A549 (cell line): ENCODE measurements around the gene SHQ1. TPM values are rescaled to one million over a fixed set of nuclear protein-coding genes. Genes with fewer than 3 reads are reported as not detected.

Experiments
- ATAC-seq, 2 experiments: fragments of 200-7000 bp in 1 of 2; fragments of >200 bp in 1 of 2; cut with Nextera tagmentation in 1 of 2; cut with Tn5 transposase in 1 of 2; 3 replicates each; pipeline versions ENCODE4 v1.8.0 to v1.9.1; 2018 to 2020; ENCODE audit warnings: mild to moderate bottlenecking in 1 of 2, moderate library complexity in 1 of 2
- CTCF ChIA-PET: fragments of 300-600 bp; sonication (Branson Sonifier 250); formaldehyde crosslinking; extraction: SDS; loops from one replicate; lab custom pipeline; 2021; ENCODE audit warnings: antibody characterized with exemption, inconsistent platforms; lab: Yijun Ruan, JAX
- POLR2A ChIA-PET: fragments of 350-600 bp; formaldehyde crosslinking; extraction: SDS; loops from one replicate; lab custom pipeline; 2021; ENCODE audit warnings: antibody characterized with exemption, inconsistent platforms; lab: Yijun Ruan, JAX
- DNase-seq, 2 experiments: peaks; one replicate each; pipeline versions ENCODE4 v3.0.0 to v3.0.0-alpha.2; 2011 to 2016; ENCODE audit warnings: low read depth in 1 of 2, low spot score in 1 of 2
- FAIRE-seq: peaks from 2 replicates; lab custom pipeline; 2011; peaks lifted over from hg19 to GRCh38; lab: Jason Lieb, UNC
- H3K27ac ChIP-seq, 2 experiments: fragments of >200 bp; sonication (Bioruptor Twin); formaldehyde crosslinking; 3 replicates each; pipeline ENCODE4 v1.5.1; 2016 to 2017
- H3K4me1 ChIP-seq: fragments of >200 bp; sonication (Bioruptor Twin); formaldehyde crosslinking; 3 replicates; pipeline ENCODE4 v1.6.1; 2016
- H3K4me2 ChIP-seq: fragments of >200 bp; sonication (Bioruptor Twin); formaldehyde crosslinking; 3 replicates; pipeline ENCODE4 v1.6.1; 2016
- H3K4me3 ChIP-seq: fragments of >200 bp; sonication (Bioruptor Twin); formaldehyde crosslinking; 3 replicates; pipeline ENCODE4 v1.5.1; 2016
- H3K9me3 ChIP-seq: fragments of >200 bp; sonication (Bioruptor Twin); formaldehyde crosslinking; 3 replicates; pipeline ENCODE4 v1.6.1; 2016
- BCL3 ChIP-seq: fragments of >200 bp; sonication (Bioruptor Twin); formaldehyde crosslinking; IDR thresholded peaks from 3 replicates; pipeline ENCODE4 v1.6.1; 2016
- CHD4 ChIP-seq: fragments of 200-600 bp; sonication (generic); IDR thresholded peaks from 2 replicates; pipeline ENCODE4 v1.6.1; 2016; ENCODE audit warnings: antibody characterized with exemption, mild to moderate bottlenecking, borderline replicate concordance
- EHMT2 ChIP-seq: fragments of 200-600 bp; sonication (generic); IDR thresholded peaks from 2 replicates; pipeline ENCODE4 v1.6.1; 2016; ENCODE audit warnings: antibody characterized with exemption, low read depth, mild to moderate bottlenecking, moderate library complexity
- EP300 ChIP-seq, 2 experiments: fragments of >200 bp; sonication (Bioruptor Twin); formaldehyde crosslinking; IDR thresholded peaks; 2 replicates in 1 of 2; 3 replicates in 1 of 2; pipeline ENCODE4 v1.6.1; 2016 to 2017
- ESRRA ChIP-seq: fragments of 150-350 bp; IDR thresholded peaks from 2 replicates; pipeline ENCODE4 v1.6.1; 2014; ENCODE audit warnings: mild to moderate bottlenecking, low read length, borderline replicate concordance
- HES2 ChIP-seq: fragments of >200 bp; sonication (Bioruptor Twin); formaldehyde crosslinking; IDR thresholded peaks from 2 replicates; pipeline ENCODE4 v1.6.1; 2016
- HOXA7 ChIP-seq: fragments of 250-450 bp; sonication (Bioruptor Pico); IDR thresholded peaks from 2 replicates; pipeline ENCODE4 v1.5.0; 2020; ENCODE audit warnings: mild to moderate bottlenecking, moderate library complexity
- HOXB5 ChIP-seq: fragments of 250-450 bp; sonication (Bioruptor Pico); IDR thresholded peaks from 2 replicates; pipeline ENCODE4 v1.5.0; 2020; ENCODE audit warnings: mild to moderate bottlenecking, moderate library complexity
- NR3C1 ChIP-seq: fragments of >200 bp; sonication (Bioruptor Twin); formaldehyde crosslinking; IDR thresholded peaks from 3 replicates; pipeline ENCODE4 v1.6.1; 2017
- REST ChIP-seq: fragments of 200-600 bp; sonication (generic); IDR thresholded peaks from 2 replicates; pipeline ENCODE4 v1.6.1; 2016; ENCODE audit warnings: antibody characterized with exemption, mild to moderate bottlenecking, moderate library complexity
- TFCP2L1 ChIP-seq: fragments of 250-450 bp; sonication (Bioruptor Pico); IDR thresholded peaks from 2 replicates; pipeline ENCODE4 v1.5.0; 2021; ENCODE audit warnings: mild to moderate bottlenecking
- ZNF302 ChIP-seq: fragments of 250-450 bp; sonication (Bioruptor Pico); IDR thresholded peaks from 2 replicates; pipeline ENCODE4 v1.9.0; 2021; ENCODE audit warnings: inconsistent platforms, mild to moderate bottlenecking, moderate library complexity
- ZSCAN20 ChIP-seq: fragments of 250-450 bp; sonication (Bioruptor Pico); IDR thresholded peaks from 2 replicates; pipeline ENCODE4 v1.8.0; 2022; ENCODE audit warnings: mild to moderate bottlenecking, moderate library complexity
- WGBS: methylation state at CpG from one replicate; pipeline ENCODE4 v1.1.6; 2017; ENCODE audit errors: missing lambda C conversion rate; 5-methylcytosine and 5-hydroxymethylcytosine counted together
- polyA plus RNA-seq, 4 experiments: library from polyadenylated mRNA; depleted of rRNA in 3 of 4; stranded (reverse); fragments of >200 nt; fragmentation: RNase III in 1 of 4; extraction: RNeasy Plus Mini Kit Qiagen cat#74134 plus additional on column Dnase treatment in 1 of 4; gene quantifications; 2 replicates in 3 of 4; 3 replicates in 1 of 4; pipeline ENCODE4 v1.2.3, GENCODE V29; 2011 to 2017

SHQ1 gene
- polyA plus RNA-seq, 2 of the 4 experiments (the other 2 are of a cell fraction) = 18.0 to 22.2 TPM

GRCh38 chr3:72708441-72708840, 139.8 kb downstream of the SHQ1 start:
- CTCF ChIA-PET = no interaction called here
- POLR2A ChIA-PET = no interaction called here

GRCh38 chr3:72702997-72703396, 145.2 kb downstream of the SHQ1 start:
- CTCF ChIA-PET = interaction anchor here (1.2 kb wide), 1 partner anchor 35 kb away, joined by 3 read pairs; no protein-coding TSS in a partner anchor
- Histone ChIP-seq H3K4me2 (no peak overlapping the region), H3K27ac (no peak overlapping the region), H3K4me3 (no peak overlapping the region), H3K4me1 (no peaks in the 10 kb centered on the region), H3K9me3 (no peaks in the 10 kb centered on the region)
- POLR2A ChIA-PET = no interaction called here
- FAIRE-seq (no peak), DNase-seq (no peak), ATAC-seq (no peak)
- WGBS = 58% methylated on average over 4 of the region's 4 CpGs
- no peak for TF ChIP-seq NR3C1
- no peak for TF ChIP-seq EP300 (IDR thresholded peaks at IDR 0.05)
- no peak for TF ChIP-seq HOXA7 (CRISPR knock-in tag)
- TF ChIP-seq, all 56 proteins: peak for 0

More at GRCh38 chr3:72708441-72708840, 139.8 kb downstream of the SHQ1 start:
- Histone ChIP-seq H3K9me3 (no peaks in the 10 kb centered on the region), H3K4me1 (no peaks in the 10 kb centered on the region), H3K4me3 (no peak overlapping the region), H3K4me2 (no peak overlapping the region), H3K27ac (no peak overlapping the region)
- no peak for ATAC-seq
- TF ChIP-seq ZSCAN20 (CRISPR knock-in tag) (no peak), REST (no peak), HES2 (no peak)
- no peak for DNase-seq
- no peak for FAIRE-seq
- 6% methylated on average over 2 of the region's 2 CpGs for WGBS

GRCh38 chr3:72702390-72702789, 145.9 kb downstream of the SHQ1 start:
- CTCF ChIA-PET = interaction anchor here (1.1 kb wide), 1 partner anchor 55 kb away, joined by 3 read pairs; no protein-coding TSS in a partner anchor
- no peak overlapping the region for H3K27ac ChIP-seq
- POLR2A ChIA-PET = no interaction called here
- ATAC-seq = no peak
- DNase-seq = no peak
- no peak for FAIRE-seq
- no peak overlapping the region for H3K4me3 ChIP-seq
- H3K9me3 ChIP-seq = no peaks in the 10 kb centered on the region
- H3K4me2 ChIP-seq = no peak overlapping the region
- no peaks in the 10 kb centered on the region for H3K4me1 ChIP-seq
- WGBS = 87% methylated on average over 7 of the region's 7 CpGs
- TF ChIP-seq CHD4 = no peak
- no peak for TF ChIP-seq HOXB5
- TF ChIP-seq ESRRA = no peak
- TF ChIP-seq ZNF302 (CRISPR knock-in tag) = no peak
- no peak for TF ChIP-seq BCL3
- no peak for TF ChIP-seq TFCP2L1

- H3K4me1 ChIP-seq = no peaks in the 10 kb centered on the region
- H3K4me3 ChIP-seq = no peak overlapping the region
- WGBS = 24% methylated on average over 2 of the region's 2 CpGs
- TF ChIP-seq EHMT2 = no peak
- ATAC-seq (no peak), FAIRE-seq (no peak), DNase-seq (no peak)
- H3K27ac ChIP-seq = no peak overlapping the region
- POLR2A ChIA-PET = no interaction called here
- no peaks in the 10 kb centered on the region for H3K9me3 ChIP-seq
- no peak overlapping the region for H3K4me2 ChIP-seq
- CTCF ChIA-PET = interaction anchor here (0.7 to 2.4 kb wide), 2 partner anchors 34 kb away, joined by 6 read pairs; no protein-coding TSS in a partner anchor
Observed at GRCh38 chr3:72700106-72700505, 148.1 kb downstream of the SHQ1 start.
